Frontal cortex (tissue), 4 donors: Measurements from ENCODE around the gene NOM1. TPM values are rescaled to one million over a fixed set of nuclear protein-coding genes. Genes with fewer than 3 reads are reported as not detected.

Experiments
- DNase-seq, 2 donors: peaks; one replicate each; pipeline ENCODE4 v3.0.0; 2012; ENCODE audit warnings: low spot score in 2 of 2
- FAIRE-seq: peaks from 2 replicates; lab custom pipeline; 2012; peaks lifted over from hg19 to GRCh38; lab: Jason Lieb, UNC
- total RNA-seq: library from RNA; depleted of rRNA; stranded (reverse); fragments of >200 nt; gene quantifications from one replicate; pipeline ENCODE4 v1.2.3, GENCODE V29; 2014
- donor health status: control.
- donor health status: control.
- donor health status: control.

The NOM1 gene
- total RNA-seq, 1 donor from 2014 or later: 22.8 TPM

DNA sequence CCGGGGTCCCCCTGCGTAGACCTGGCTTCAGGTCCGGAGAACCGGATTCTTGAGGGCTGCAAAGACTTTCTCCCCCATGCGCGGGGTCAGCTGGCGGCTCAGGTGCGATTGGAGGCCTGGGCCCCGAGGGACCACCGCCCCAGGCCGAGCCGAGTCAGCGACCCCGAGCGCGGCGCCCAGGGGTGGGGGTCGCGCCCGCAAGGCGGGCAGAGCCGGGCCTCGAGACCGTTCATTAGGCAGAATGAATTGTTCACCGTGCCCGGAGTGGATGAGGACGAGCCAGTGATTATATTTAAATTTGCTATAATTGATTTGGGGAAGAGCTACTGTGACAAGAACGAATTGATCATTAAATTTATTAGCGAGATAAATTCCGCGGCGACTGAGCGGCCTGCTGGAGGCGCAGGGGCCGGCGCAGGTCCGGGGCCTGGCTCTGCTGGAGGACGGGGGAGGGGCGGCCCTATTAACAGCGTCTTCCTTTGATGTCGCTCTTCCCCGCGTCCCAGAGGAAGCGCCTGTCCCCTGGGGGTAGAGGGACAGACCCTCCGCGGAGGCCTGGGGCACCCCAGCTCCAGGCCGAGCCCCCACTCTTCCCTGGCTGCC, 53.4 kb downstream of the NOM1 start:
- DNase-seq (no peak), FAIRE-seq (no peak)

- DNase-seq (no peak), FAIRE-seq (no peak)
Measured at GRCh38 chr7:157003445-157003755, 53.9 kb downstream of the NOM1 start.

DNA sequence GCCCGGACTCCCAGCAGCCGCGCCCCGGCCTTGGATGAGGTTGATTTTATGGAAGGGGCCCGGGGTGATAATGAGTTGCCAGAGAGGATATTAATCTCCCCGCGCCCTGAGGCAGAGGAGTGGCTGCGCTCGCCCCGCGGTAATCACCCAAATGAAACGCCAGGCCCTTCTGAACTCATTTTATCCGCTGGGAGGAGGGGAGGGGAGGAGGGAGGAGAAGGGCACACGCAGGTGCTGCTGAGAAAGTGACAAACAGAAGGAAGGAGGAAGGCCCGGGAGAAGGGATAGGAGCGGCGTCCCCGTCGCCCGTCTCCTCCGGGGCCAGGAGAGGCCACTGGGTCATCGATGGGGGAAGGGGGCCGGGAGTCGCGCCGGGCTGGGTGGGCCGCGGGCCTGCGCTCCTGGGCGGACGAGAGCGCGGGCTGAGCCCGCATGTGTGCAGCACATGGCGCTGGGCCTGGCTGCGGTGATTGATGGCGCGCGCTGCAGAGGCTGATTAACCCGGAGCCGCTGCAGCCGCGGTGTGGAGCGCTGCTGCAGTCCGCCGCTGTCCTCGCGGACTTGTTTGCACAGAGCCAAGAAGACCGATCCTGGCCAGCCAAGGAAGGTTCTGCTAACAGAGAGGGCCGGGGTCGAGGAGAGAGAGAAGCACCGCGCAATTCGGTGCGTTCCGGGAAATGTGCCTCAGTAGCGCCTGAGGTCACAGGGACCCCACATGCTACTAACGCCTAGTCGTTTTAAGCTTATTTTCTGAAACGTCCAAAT, 54.4 kb downstream of the NOM1 start:
- DNase-seq (no peak), FAIRE-seq (no peak)

DNA sequence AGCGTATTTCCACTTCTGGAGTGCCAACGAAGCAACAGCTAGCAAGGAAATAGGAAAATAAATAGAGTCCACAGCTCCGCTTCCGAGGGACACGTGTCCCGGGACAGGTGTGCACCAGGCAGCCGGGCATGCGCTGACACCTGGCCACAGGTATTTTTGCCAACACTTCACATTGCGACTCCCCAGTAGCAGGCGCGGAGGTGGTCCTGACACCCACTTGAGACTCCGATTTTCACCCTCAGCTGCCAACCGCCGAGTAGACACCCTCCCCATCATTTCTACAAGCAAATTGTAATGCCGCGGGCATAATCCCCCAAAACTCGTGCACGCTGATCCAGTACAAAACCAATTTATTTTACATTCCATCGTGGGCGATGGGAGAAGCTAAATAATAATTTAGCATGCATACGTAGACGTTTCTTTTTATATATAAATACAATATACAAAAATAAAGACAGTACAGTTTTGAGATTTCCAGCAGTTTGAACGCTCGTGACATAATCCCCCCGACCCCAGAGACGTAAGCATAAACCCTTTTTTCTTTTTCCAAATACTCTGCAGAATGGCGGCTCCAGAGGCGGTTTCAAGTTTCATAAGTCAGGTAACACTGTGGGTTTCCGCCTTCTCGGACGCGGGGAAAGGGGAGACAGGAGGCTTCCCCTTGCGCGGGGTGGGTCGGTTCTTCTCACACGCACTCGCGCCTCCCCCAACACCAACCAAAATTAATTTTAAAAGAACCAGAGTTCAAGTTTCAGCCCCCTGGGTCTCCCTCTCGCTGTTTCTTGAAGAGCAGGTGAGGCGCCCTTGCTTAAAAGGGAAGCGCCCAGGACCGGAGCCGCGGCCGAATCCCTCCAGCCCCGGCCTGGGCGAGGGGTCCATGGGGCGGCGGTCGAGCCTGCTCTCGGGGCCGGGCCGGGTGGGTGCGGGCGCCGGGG, 55.3 kb downstream of the NOM1 start:
- DNase-seq (no peak), FAIRE-seq (no peak)

GRCh38 chr7:157005456-157006204, 56.1 kb downstream of the NOM1 start:
- DNase-seq (no peak), FAIRE-seq (no peak)

- DNase-seq (no peak), FAIRE-seq (no peak)
Measured at GRCh38 chr7:157006205-157006747, 56.8 kb downstream of the NOM1 start.

DNA sequence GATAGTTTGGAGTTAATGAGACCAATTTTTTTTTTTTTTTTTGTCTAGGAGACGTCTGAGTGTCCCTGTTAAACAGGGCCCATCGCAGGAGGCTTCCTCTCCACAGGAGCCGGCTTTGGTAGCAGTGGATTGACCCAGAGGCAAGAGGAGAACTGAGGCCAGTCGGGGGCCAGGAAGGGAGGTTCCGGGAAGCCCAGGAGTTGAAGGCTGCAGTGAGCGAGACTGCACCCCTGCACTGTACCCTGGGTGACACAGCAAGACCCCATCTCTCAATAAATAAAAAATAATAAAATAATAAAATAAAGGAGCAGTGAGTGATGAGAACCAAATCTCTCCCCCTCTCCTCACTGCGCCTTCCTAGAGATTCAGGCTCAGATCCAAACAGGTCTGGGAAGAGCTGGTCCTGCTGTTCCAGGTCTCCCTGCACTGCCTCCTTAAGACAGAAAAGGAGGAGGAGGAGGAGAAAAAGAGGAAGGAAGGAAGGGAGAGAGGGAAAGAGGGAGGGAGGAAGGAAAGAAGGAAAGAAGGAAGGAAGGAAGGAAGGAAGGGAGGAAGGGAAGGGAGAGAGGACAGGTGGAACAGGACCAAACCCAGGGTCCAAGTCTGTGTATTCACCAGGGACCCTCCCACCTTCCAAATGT, 57.4 kb downstream of the NOM1 start:
- FAIRE-seq: no peak
- no peak for DNase-seq

DNA sequence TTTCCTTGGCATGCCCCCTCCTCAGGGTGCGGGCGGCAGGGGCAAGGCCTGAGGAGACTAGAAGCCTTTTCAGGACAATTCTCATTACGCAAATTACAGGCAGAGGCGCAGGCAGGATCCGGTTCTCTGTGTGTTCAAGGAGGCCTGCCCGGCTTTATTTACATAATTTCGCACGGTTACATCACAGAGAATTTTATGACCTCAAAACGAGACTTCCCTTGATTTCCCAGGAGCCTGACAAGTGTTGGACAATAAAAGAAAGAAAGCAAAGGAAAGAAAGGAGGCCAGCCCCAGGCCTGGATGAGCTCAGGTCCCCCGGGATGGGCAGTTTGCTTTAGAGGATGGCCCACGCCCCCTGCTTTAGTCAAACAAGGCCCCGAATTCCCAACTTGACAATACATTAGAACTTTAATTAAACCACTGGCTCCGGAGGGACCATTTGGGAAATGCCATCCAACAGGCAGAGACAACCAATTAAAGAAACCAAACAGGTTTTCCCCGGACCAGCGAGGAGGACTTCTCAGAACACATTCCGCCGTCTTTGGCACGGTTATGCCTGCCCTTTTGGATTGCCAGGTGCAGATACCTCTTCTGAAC, 58.1 kb downstream of the NOM1 start:
- no peak for DNase-seq
- no peak for FAIRE-seq

GRCh38 chr7:157008206-157009169, 59.0 kb downstream of the NOM1 start:
- DNase-seq (no peak), FAIRE-seq (no peak)

DNA sequence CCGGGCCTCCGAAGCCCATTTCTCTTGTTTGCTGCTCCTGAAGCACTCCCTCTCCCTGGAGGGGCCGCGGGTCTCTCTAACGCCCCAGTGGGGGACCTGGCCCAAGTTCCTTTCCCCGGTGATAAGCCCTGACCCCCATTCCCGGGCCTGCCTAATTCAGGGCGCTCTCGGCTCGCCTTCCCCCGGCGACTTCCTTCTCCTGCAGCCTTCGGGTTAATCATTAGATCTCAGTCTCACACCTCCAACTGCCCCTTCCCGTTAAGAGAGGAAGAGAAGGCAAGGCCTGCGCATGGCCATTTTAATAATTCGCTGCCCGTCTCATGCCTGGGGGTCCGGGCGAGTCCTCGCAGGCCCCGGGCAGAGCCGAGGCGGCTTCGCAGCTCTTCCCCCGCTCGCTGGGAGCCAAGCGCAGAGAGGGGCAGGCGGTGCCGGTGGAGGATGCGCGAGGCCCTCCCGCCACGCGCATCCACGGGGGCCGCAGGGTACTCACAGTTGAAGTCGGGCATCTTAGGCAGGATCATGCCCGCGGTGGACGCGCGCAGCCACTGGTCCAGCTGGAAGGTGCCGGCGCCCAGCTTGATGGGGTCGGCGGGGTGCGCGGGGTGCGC, 59.8 kb downstream of the NOM1 start:
- no peak for DNase-seq

GRCh38 chr7:157009778-157010587, 60.5 kb downstream of the NOM1 start:
- FAIRE-seq (no peak), DNase-seq (no peak)

More for the DNA sequence above, 59.8 kb downstream of the NOM1 start:
- FAIRE-seq: no peak

- FAIRE-seq (no peak), DNase-seq (no peak)
Measured at GRCh38 chr7:157010588-157011332, 61.2 kb downstream of the NOM1 start, which contains the start of gene MNX1. Gene MNX1 (minus strand): TSS chr7:157010663. CDS start chr7:157010350, 313 bp downstream.

GRCh38 chr7:157011333-157012112, 62.0 kb downstream of the NOM1 start:
- no peak for DNase-seq
- no peak for FAIRE-seq

- DNase-seq: no peak
- FAIRE-seq: no peak
Measured at GRCh38 chr7:157012113-157012547, 62.6 kb downstream of the NOM1 start.

DNA sequence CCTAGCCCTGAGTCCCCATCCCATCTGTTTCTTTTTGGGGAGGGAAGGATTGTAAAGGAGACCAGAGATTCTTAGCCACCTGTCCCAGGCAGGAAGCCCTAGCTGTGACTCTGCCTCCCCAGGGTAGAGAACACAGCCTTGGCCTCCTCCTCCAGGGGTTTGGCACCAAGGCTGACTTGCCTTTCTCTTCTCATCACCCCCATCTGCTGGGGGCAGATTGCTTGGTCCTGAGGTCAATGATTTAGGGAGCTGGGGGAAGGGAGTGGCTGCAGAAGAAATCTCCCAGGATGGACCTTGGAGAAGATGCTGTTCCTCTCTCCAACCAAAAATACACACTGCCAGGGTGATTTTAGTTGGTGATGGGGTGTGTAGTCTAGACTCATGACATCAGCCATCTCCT, 63.6 kb downstream of the NOM1 start:
- DNase-seq (no peak), FAIRE-seq (no peak)
